Stromal cell of bone marrow (primary cell): ENCODE results near the gene CARD11.
"Not testable (repeated sequence)": the region's sequence is repeated elsewhere in the genome, so short reads cannot be mapped to it uniquely, and the experiment has no call there.

Source experiments
- DNase-seq: peaks from one replicate; pipeline ENCODE4 v3.0.0-alpha.2; 2012; ENCODE audit warnings: low read depth

The CARD11 gene

GRCh38 chr7:3064067-3064466, 20.4 kb upstream of the CARD11 start:
- no peak for DNase-seq

- no peak for DNase-seq
Observed at GRCh38 chr7:3063016-3063753, 19.5 kb upstream of the CARD11 start.

GRCh38 chr7:3057066-3057420, 13.4 kb upstream of the CARD11 start:
- DNase-seq: no peak

- no peak for DNase-seq
Observed at GRCh38 chr7:3056234-3057065, 12.8 kb upstream of the CARD11 start.

GRCh38 chr7:3055626-3056025, 12.0 kb upstream of the CARD11 start:
- DNase-seq: no peak

GRCh38 chr7:3042861-3043489, 692 bp downstream of the CARD11 start:
- DNase-seq: no peak

GRCh38 chr7:3041986-3042675, 1.5 kb downstream of the CARD11 start:
- DNase-seq: no peak

- DNase-seq: no peak
Observed at GRCh38 chr7:3039787-3040186, 3.9 kb downstream of the CARD11 start.

- DNase-seq: not testable (repeated sequence)
Observed at GRCh38 chr7:3038011-3038410, 5.7 kb downstream of the CARD11 start.

GRCh38 chr7:3037259-3037658, 6.4 kb downstream of the CARD11 start:
- no peak for DNase-seq

GRCh38 chr7:3034591-3035150, 9.0 kb downstream of the CARD11 start:
- no peak for DNase-seq

GRCh38 chr7:3033581-3033980, 10.1 kb downstream of the CARD11 start:
- DNase-seq: no peak

- DNase-seq: no peak
Observed at GRCh38 chr7:3033136-3033535, 10.5 kb downstream of the CARD11 start.

GRCh38 chr7:3032256-3032655, 11.4 kb downstream of the CARD11 start:
- DNase-seq: no peak

- DNase-seq: no peak
Observed at GRCh38 chr7:3029138-3029537, 14.5 kb downstream of the CARD11 start.

- no peak for DNase-seq
Observed at GRCh38 chr7:3028758-3029093, 14.9 kb downstream of the CARD11 start.

GRCh38 chr7:3028071-3028757, 15.5 kb downstream of the CARD11 start:
- peak; percentile 33 for DNase-seq

- no peak for DNase-seq
Observed at GRCh38 chr7:3027005-3027845, 16.4 kb downstream of the CARD11 start.

- DNase-seq: no peak
Observed at GRCh38 chr7:3025616-3026015, 18.1 kb downstream of the CARD11 start.

- DNase-seq: no peak
Observed at GRCh38 chr7:3021825-3022224, 21.8 kb downstream of the CARD11 start.

GRCh38 chr7:3021224-3021623, 22.4 kb downstream of the CARD11 start:
- not testable (repeated sequence) for DNase-seq
